ENCODE measurements around the gene RARG. TPM values are rescaled to one million over a fixed set of nuclear protein-coding genes. Genes with fewer than 3 reads are reported as not detected.
A peak's percentile ranks its signal among the peaks of the same experiment; 100 is the strongest.

The RARG gene
- polyA plus RNA-seq, 3 donors = 1.8 to 14.6 (median 2.3) TPM

DNA sequence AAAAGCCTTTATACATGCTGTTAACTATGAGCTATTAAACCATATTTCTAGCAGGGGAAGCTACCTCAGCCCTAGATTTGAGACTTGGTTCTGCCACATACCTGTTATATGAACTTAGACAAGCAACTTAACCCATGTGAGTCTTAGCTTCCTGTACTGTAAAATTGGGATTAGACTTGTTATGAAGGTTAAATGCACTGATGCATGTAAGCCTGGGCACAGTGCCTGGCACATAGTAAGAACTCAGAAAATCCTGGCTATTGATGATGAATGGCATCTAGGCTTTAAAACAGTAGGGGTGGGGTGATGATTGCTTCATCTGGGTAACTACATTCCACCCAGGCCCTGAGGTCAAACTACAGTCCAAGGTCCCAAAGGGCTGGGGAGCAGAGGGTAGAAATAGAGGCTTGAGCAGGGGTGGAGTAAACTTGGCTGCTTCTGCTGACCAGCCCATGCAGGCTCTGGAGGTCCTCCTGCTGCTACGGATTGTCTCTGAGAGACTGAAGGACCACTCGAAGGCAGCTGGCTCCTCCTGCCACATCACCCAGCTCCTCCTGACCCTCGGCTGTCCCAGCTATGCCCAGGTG is 47.4 kb upstream of the RARG start:
- Mint-ChIP-seq H3K27me3 (ENCODE audit: low read depth in 3 of 3) (no peaks in the 10 kb centered on the region), H3K36me3 (peaks cover 54 to 91% of the 10 kb centered on the region in 2 donors), H3K4me3 (no peak overlapping the region), H3K4me1 (no peaks in the 10 kb centered on the region), H3K9me3 (no peaks in the 10 kb centered on the region), H3K27ac (peak overlapping the region in 1 of 7 donors; percentile 37)
- H3K9me3 ChIP-seq (replicated peaks in 1 of 2; ENCODE audit: control insufficient read depth in 1 of 2, insufficient read depth in 1 of 2, low read length in 2 of 2) = no peaks in the 10 kb centered on the region
- intact Hi-C loops (cut with micrococcal nuclease) = no loop called here
- H3K4me2 ChIP-seq (replicated peaks; ENCODE audit: extremely low read depth, low read length, poor library complexity, severe bottlenecking) = no peak overlapping the region
- no peaks in the 10 kb centered on the region for H4K20me1 ChIP-seq (ENCODE audit: insufficient read depth, low read length)
- H3K9ac ChIP-seq (ENCODE audit: insufficient read depth, low read length, poor library complexity, severe bottlenecking) = no peak overlapping the region
- TF ChIP-seq, protein P1, sequence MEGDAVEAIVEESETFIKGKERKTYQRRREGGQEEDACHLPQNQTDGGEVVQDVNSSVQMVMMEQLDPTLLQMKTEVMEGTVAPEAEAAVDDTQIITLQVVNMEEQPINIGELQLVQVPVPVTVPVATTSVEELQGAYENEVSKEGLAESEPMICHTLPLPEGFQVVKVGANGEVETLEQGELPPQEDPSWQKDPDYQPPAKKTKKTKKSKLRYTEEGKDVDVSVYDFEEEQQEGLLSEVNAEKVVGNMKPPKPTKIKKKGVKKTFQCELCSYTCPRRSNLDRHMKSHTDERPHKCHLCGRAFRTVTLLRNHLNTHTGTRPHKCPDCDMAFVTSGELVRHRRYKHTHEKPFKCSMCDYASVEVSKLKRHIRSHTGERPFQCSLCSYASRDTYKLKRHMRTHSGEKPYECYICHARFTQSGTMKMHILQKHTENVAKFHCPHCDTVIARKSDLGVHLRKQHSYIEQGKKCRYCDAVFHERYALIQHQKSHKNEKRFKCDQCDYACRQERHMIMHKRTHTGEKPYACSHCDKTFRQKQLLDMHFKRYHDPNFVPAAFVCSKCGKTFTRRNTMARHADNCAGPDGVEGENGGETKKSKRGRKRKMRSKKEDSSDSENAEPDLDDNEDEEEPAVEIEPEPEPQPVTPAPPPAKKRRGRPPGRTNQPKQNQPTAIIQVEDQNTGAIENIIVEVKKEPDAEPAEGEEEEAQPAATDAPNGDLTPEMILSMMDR (IDR thresholded peaks at IDR 0.05) = no peak
- H3K36me3 ChIP-seq (replicated peaks in 1 of 2; ENCODE audit: control insufficient read depth in 1 of 2, insufficient read depth in 2 of 2, low read length in 2 of 2) = peaks cover 62 to 94% of the 10 kb centered on the region in 2 donors
- WGBS (ENCODE audit: insufficient coverage) = 100% methylated on average over 3 of the region's 3 CpGs
- no peak for DNase-seq
- no peak overlapping the region for H3K4me3 ChIP-seq (replicated peaks in 1 of 3; ENCODE audit: low read depth in 2 of 3, low read length in 3 of 3)
- H3K27me3 ChIP-seq (ENCODE audit: control insufficient read depth in 2 of 2, insufficient read depth in 2 of 2, low read length in 2 of 2) = no peaks in the 10 kb centered on the region
- H3K79me2 ChIP-seq (ENCODE audit: insufficient read depth, low read length) = no peaks in the 10 kb centered on the region
- no peak overlapping the region for H2AFZ ChIP-seq (ENCODE audit: insufficient read depth, low read depth, low read length, poor library complexity, severe bottlenecking)
- no peak overlapping the region for H3K27ac ChIP-seq (ENCODE audit: low read depth in 1 of 2, low read length in 2 of 2)
- no peaks in the 10 kb centered on the region for H3K4me1 ChIP-seq (ENCODE audit: control insufficient read depth in 1 of 2, insufficient read depth in 2 of 2, low read length in 2 of 2)

DNA sequence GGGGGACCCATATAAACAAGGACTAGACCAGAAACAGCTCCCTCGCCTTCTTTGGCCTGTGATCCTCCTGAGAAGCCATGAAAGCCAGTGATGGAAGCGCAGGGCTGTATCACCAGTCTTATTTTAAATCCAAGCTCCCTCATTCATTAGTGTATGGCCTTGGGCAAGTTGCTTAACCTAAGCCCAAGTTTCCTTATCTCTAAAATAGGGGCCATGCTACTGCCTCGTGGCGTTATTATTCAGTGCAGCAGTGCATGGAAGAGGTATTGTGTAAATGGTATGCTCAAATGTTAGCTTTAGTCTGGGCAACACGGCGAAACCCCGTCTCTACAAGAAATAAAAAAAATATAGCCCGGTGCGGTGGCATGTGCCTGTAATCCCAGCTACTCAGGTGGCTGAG is 46.0 kb upstream of the RARG start:
- TF ChIP-seq, protein P1 (IDR thresholded peaks at IDR 0.05) = no peak
- no peak overlapping the region for H3K27ac ChIP-seq (ENCODE audit: low read depth in 1 of 2, low read length in 2 of 2)
- no peaks in the 10 kb centered on the region for H3K4me1 ChIP-seq (ENCODE audit: control insufficient read depth in 1 of 2, insufficient read depth in 2 of 2, low read length in 2 of 2)
- no peak for DNase-seq
- no peak overlapping the region for H3K9ac ChIP-seq (ENCODE audit: insufficient read depth, low read length, poor library complexity, severe bottlenecking)
- no peaks in the 10 kb centered on the region for H4K20me1 ChIP-seq (ENCODE audit: insufficient read depth, low read length)
- 98% methylated on average over 5 of the region's 9 CpGs for WGBS (ENCODE audit: insufficient coverage)
- no peak overlapping the region for H3K4me2 ChIP-seq (replicated peaks; ENCODE audit: extremely low read depth, low read length, poor library complexity, severe bottlenecking)
- no peaks in the 10 kb centered on the region for H3K4me1 Mint-ChIP-seq
- peaks cover 3% of the 10 kb centered on the region for H3K79me2 ChIP-seq (ENCODE audit: insufficient read depth, low read length)
- no peaks in the 10 kb centered on the region for H3K27me3 ChIP-seq (ENCODE audit: control insufficient read depth in 2 of 2, insufficient read depth in 2 of 2, low read length in 2 of 2)
- no peak overlapping the region for H3K4me3 ChIP-seq (replicated peaks in 1 of 3; ENCODE audit: low read depth in 2 of 3, low read length in 3 of 3)
- no peak overlapping the region for H2AFZ ChIP-seq (ENCODE audit: insufficient read depth, low read depth, low read length, poor library complexity, severe bottlenecking)
- H3K4me3 Mint-ChIP-seq = no peak overlapping the region
- H3K9me3 Mint-ChIP-seq = no peaks in the 10 kb centered on the region
- intact Hi-C loops (cut with micrococcal nuclease) = no loop called here
- H3K27ac Mint-ChIP-seq = peak overlapping the region in 1 of 7 donors; percentile 16
- no peaks in the 10 kb centered on the region for H3K9me3 ChIP-seq (replicated peaks in 1 of 2; ENCODE audit: control insufficient read depth in 1 of 2, insufficient read depth in 1 of 2, low read length in 2 of 2)
- peaks cover 53 to 85% of the 10 kb centered on the region in 2 donors for H3K36me3 ChIP-seq (replicated peaks in 1 of 2; ENCODE audit: control insufficient read depth in 1 of 2, insufficient read depth in 2 of 2, low read length in 2 of 2)
- H3K36me3 Mint-ChIP-seq = peaks cover 48 to 88% of the 10 kb centered on the region in 2 donors
- H3K27me3 Mint-ChIP-seq (ENCODE audit: low read depth in 3 of 3) = no peaks in the 10 kb centered on the region

Measured in CD14-positive monocyte (primary cell).